Sigmoid colon (tissue), 4 donors: ENCODE measurements around the gene STRA6.

Experiments used
- EP300 ChIP-seq, 4 donors: sonication (generic); formaldehyde crosslinking; IDR thresholded peaks; one replicate each; pipeline ENCODE4 v1.6.1; 2017; ENCODE audit warnings: antibody characterized with exemption in 4 of 4
- POLR2A ChIP-seq, 2 donors: fragments of 450-650 bp; IDR thresholded peaks; one replicate each; pipeline ENCODE4 v1.6.1; 2016; ENCODE audit warnings: antibody characterized with exemption in 2 of 2, mild to moderate bottlenecking in 2 of 2, moderate library complexity in 2 of 2
- POLR2AphosphoS5 ChIP-seq, 4 donors: sonication (generic); formaldehyde crosslinking; IDR thresholded peaks; one replicate each; pipeline ENCODE4 v1.6.1; 2017; ENCODE audit warnings: antibody characterized with exemption in 4 of 4
- TF ChIP-seq, protein P1 (sequence below), 4 experiments: fragments of 450-650 bp in 3 of 4; fragments of 200-600 bp in 1 of 4; IDR thresholded peaks; one replicate each; pipeline ENCODE4 v1.5.1; 2016 to 2019; ENCODE audit warnings: antibody characterized with exemption in 4 of 4, mild to moderate bottlenecking in 3 of 4, moderate library complexity in 2 of 4

GRCh38 chr15:74250266-74250665 is 47.7 kb upstream of the STRA6 start:
- TF ChIP-seq, protein P1, sequence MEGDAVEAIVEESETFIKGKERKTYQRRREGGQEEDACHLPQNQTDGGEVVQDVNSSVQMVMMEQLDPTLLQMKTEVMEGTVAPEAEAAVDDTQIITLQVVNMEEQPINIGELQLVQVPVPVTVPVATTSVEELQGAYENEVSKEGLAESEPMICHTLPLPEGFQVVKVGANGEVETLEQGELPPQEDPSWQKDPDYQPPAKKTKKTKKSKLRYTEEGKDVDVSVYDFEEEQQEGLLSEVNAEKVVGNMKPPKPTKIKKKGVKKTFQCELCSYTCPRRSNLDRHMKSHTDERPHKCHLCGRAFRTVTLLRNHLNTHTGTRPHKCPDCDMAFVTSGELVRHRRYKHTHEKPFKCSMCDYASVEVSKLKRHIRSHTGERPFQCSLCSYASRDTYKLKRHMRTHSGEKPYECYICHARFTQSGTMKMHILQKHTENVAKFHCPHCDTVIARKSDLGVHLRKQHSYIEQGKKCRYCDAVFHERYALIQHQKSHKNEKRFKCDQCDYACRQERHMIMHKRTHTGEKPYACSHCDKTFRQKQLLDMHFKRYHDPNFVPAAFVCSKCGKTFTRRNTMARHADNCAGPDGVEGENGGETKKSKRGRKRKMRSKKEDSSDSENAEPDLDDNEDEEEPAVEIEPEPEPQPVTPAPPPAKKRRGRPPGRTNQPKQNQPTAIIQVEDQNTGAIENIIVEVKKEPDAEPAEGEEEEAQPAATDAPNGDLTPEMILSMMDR (IDR thresholded peaks at IDR 0.05): no peak
- TF ChIP-seq EP300 (IDR thresholded peaks at IDR 0.05) (no peak), POLR2AphosphoS5 (IDR thresholded peaks at IDR 0.05) (no peak), POLR2A (IDR thresholded peaks at IDR 0.05) (no peak)
